ENCODE measurements around the gene SH3RF3.

SH3RF3 gene

DNA sequence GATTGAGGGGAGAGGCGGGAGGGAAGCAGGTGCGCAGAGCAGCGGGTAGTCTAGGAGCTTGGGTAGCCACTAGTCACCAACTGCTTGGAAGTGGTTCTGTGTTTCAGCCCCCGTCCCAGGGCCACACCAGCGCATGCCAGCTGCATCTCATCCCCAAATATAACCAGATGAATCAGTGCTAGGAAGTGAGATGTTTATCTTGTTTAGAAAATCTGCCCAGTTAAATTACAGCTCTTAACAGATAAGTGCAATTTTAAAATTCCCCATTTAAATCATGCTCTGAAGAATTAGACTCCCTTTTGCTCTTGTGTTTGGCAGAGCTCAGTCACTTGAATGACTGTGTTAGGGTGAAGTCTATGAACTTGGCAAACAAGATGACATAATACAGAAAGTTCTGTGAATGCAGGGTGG lies 291.0 kb downstream of the SH3RF3 start:
- DNase-seq (ENCODE audit: low read depth) = no peak

GRCh38 chr2:109421101-109421500 lies 292.1 kb downstream of the SH3RF3 start:
- no peak for DNase-seq (ENCODE audit: low read depth)

- no peak for DNase-seq (ENCODE audit: low read depth)
Observed at GRCh38 chr2:109421642-109422041, 292.6 kb downstream of the SH3RF3 start.

GRCh38 chr2:109422071-109422757 lies 293.2 kb downstream of the SH3RF3 start:
- no peak for DNase-seq (ENCODE audit: low read depth)

GRCh38 chr2:109422758-109423500 lies 293.9 kb downstream of the SH3RF3 start:
- DNase-seq (ENCODE audit: low read depth) = no peak

DNA sequence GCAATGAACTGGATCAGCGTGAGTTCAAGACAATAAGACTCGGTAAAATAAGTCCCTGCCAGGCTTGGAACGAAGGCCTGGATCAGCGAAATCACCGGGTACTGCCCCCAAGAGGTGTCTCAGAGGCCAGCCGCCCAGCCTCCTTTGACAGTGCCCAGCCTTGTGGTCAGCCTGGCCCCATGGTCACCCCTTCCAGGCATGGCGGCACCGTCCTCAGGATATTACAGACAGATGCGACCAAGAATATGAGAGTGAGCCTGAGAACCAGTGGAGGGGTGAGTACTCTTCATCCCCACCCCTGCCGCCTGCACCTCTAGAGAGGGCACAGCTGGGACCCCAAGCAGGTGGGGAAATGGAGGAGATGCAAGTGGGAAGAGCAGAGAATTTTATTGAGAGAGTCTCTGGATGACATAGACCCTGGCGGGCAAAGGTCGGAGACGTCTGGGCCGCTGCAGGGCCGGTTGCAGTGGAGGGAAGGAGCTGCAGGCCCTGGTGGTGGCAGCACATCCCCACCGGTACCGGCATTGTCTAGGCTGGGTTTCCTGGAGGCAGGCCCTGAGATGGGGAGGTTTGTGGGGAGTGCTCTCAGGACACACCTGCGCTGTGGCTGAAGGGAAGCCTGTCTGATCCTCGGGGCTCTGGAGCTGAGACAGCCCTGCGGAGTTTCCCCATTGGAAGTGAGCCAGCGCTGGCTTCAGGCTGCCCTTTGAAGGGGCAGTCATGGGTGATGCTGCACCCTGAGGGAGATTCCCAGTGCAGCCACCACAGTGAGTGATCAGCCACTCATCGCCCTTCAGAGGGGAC lies 294.8 kb downstream of the SH3RF3 start:
- no peak for DNase-seq (ENCODE audit: low read depth)

DNA sequence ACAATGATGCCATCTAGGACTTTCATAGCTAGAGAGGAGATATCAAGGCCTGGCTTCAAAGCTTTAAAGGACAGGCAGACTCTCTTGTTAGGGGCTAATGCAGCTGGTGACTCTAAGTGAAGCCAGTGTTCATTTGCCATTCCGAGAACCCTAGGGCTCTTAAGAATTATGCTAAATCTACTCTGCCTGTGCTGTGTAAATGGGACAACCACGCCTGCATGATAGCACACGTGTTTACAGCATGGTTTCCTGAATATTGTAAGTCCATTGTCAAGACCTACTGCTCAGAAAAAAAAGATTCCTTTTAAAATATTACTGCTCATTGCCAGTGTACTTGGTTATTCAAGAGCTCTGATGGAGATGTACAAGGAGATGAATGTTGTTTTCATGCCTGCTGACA lies 296.4 kb downstream of the SH3RF3 start:
- DNase-seq (ENCODE audit: low read depth) = no peak

DNA sequence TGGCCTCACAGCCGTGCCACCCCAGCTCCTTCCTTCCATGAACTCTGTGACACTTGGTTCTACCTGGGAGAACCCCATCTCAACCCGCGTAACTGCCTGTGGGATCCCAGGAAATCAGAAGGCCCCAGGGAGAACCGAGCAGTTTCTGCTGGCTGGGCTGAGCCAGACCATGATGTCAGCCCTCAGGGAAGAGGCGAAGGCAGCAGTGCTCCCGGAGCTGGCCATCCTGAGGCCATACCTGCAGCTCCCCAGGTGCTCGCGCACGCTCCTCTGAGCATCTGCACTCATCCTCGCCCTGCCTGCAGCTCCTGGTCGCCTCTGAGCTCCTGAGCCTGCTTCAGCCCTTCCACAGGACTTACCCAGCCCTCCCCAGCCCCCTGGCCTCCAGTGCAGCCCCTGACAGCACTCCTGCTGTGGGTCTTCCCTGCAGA lies 298.7 kb downstream of the SH3RF3 start:
- DNase-seq (ENCODE audit: low read depth) = no peak

DNA sequence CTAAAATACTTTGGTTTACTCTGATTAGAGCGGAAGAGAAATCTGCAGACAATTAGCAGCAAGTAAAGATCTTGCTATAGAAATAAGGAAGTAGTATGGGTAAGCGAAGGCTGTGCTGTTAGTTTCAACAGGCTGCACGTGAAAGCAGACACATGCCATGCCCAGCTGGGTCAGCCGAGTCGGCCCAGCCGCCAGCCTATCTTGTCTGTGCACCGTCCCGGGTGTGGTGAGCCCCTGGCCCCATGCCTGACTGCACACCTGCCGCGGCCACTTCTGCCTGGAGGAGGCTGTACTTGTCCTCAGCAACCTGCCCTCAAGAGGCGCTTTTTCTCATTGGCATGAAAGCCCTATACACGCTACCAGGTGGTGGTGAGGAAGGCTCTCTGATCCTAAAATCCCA lies 299.3 kb downstream of the SH3RF3 start:
- DNase-seq (ENCODE audit: low read depth) = no peak

GRCh38 chr2:109428841-109429566 lies 300.0 kb downstream of the SH3RF3 start:
- no peak for DNase-seq (ENCODE audit: low read depth)

- DNase-seq (ENCODE audit: low read depth) = no peak
Observed at GRCh38 chr2:109429567-109430328, 300.7 kb downstream of the SH3RF3 start.

DNA sequence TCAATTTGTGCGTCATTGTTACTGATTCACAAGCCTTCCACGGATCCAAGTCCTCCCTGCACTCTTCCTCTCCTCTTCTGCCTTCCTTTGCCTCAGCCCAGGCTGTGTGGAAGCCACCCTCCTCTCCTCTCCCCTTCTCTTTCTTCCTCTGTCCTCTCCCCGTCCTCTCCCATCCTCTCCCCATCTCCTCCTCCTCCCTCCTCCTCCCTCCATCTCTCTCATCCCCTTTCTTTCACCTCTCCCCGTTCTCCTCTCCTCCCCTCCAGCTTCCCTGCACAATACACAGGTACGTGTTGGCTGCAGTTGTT lies 301.3 kb downstream of the SH3RF3 start:
- DNase-seq (ENCODE audit: low read depth) = no peak

GRCh38 chr2:109432421-109432820 lies 303.4 kb downstream of the SH3RF3 start:
- no peak for DNase-seq (ENCODE audit: low read depth)

DNA sequence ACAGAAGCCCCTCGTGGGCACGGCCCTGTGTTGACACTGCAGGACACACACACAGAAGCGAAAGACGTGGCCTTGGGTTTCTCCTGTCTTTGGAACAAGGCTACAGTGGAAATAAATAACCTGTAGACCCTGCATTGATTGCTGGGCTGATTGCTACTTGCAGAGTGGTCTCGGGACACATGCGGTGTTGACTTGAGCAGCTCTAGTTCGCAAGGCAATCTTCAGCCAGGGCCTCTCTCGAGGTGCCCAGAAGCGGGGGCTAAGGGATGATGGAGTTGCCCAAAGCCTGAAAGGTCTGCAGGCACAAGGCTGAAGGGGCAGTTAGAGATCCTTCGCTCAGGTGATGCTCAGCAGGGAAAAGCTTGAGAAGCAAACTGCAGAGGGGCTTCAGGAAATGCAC lies 304.5 kb downstream of the SH3RF3 start:
- DNase-seq (ENCODE audit: low read depth) = no peak

- no peak for DNase-seq (ENCODE audit: low read depth)
Observed at GRCh38 chr2:109433926-109434325, 304.9 kb downstream of the SH3RF3 start.

GRCh38 chr2:109434351-109434750 lies 305.3 kb downstream of the SH3RF3 start:
- no peak for DNase-seq (ENCODE audit: low read depth)

DNA sequence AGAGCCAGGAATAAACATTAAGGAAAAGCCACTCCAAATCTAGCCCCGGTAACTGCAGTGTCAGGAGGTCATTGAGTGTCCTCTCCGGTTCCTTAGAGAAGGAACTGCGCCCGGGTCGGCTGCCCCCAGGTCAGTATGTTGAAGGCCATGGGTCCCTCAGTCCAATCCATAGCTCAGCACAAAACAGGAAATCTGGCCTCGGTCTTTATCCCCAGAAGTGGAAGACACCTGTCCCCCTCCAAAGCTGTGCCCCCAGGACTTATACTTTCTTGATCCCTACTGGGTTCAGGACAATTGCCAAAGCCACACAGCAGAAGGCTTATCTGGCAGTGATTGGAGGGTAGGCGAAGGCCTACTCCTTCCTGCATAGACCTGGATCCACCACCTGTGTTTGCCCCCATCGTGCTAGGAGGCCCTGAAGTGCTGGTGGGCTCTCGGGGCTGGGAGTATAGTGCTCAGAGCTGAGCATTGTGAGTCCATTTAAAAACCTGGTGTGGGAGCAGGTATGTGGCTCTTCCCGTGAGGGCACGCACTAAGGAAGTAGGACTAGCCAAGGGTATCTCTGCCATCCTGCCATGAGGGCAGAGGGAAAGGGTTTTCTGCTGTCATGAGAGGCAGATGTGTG lies 306.2 kb downstream of the SH3RF3 start:
- DNase-seq (ENCODE audit: low read depth) = no peak

DNA sequence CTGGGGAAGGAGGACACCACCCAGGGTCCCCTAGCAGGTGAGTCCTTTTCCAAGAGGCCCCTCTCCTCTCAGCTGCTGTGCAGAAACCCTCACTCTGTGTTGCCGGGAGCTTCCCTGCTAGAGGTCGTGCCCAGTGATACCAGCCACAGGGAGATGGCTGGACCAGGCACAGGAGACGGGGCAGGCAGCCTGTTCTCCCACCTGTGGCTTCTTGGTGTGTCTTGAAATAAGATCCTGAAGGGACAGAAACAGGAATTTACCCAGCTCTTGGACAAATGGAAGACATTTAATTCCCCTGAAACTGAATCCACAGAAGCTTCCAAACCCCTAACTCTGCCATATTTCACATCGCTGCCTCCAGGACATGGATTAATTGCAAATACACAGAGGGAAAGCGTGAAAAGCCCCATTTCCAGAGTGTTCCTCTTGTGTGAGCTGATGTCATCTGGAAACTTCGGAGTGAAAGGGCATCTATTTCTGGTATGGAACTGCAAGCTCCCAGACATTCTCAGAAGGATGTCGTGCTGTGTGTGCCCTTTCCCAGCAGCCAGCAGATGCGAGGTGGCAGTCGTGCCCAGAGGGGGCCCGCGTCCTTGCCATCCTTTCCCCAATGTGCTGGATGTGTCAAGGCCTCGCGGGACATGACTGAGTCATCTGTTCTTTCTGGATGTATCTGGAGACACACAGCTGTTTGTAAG lies 307.0 kb downstream of the SH3RF3 start:
- no peak for DNase-seq (ENCODE audit: low read depth)

- no peak for DNase-seq (ENCODE audit: low read depth)
Observed at GRCh38 chr2:109436610-109437225, 307.7 kb downstream of the SH3RF3 start.

All from activated T-helper 9 cell treated with anti-CD3 and anti-CD28 coated beads, Interleukin-2, amount 50 U/mL, for 16 hours (primary cell).